Pons (tissue), 1 donor: ENCODE data around the gene QPCT.
"Not testable (repeated sequence)": the region's sequence is repeated elsewhere in the genome, so short reads cannot be mapped to it uniquely, and the experiment has no call there.

Source experiments
- DNase-seq: peaks from one replicate; pipeline ENCODE4 v3.0.0-alpha.2; 2016; ENCODE audit warnings: low spot score

The QPCT gene

GRCh38 chr2:37358466-37358865 is 14.0 kb downstream of the QPCT start:
- no peak for DNase-seq

GRCh38 chr2:37361216-37361815 is 16.9 kb downstream of the QPCT start:
- DNase-seq: no peak

- no peak for DNase-seq
These were observed 17.7 kb downstream of the QPCT start for GRCh38 chr2:37361994-37362698.

- DNase-seq: no peak
These were observed 19.9 kb downstream of the QPCT start for GRCh38 chr2:37364351-37364750.

- no peak for DNase-seq
These were observed 21.2 kb downstream of the QPCT start for GRCh38 chr2:37365669-37366068.

GRCh38 chr2:37366773-37367172 is 22.3 kb downstream of the QPCT start:
- no peak for DNase-seq

- DNase-seq: no peak
These were observed 22.9 kb downstream of the QPCT start for GRCh38 chr2:37367310-37367709.

GRCh38 chr2:37367984-37368383 is 23.6 kb downstream of the QPCT start:
- DNase-seq: no peak

GRCh38 chr2:37370666-37371065 is 26.2 kb downstream of the QPCT start:
- no peak for DNase-seq

GRCh38 chr2:37372000-37372399 is 27.6 kb downstream of the QPCT start:
- DNase-seq: no peak

- DNase-seq: no peak
These were observed 31.4 kb downstream of the QPCT start for GRCh38 chr2:37375741-37376288.

- DNase-seq: no peak
These were observed 32.2 kb downstream of the QPCT start for GRCh38 chr2:37376421-37377186.

- no peak for DNase-seq
These were observed 32.7 kb downstream of the QPCT start for GRCh38 chr2:37377187-37377532.

GRCh38 chr2:37378411-37378810 is 34.0 kb downstream of the QPCT start:
- DNase-seq: no peak

- no peak for DNase-seq
These were observed 35.5 kb downstream of the QPCT start for GRCh38 chr2:37379881-37380296.

GRCh38 chr2:37380787-37381186 is 36.4 kb downstream of the QPCT start:
- DNase-seq: not testable (repeated sequence)

- DNase-seq: not testable (repeated sequence)
These were observed 39.8 kb downstream of the QPCT start for GRCh38 chr2:37384261-37384660.

- DNase-seq: no peak
These were observed 42.9 kb downstream of the QPCT start for GRCh38 chr2:37387148-37387835.

GRCh38 chr2:37388074-37388473 is 43.6 kb downstream of the QPCT start:
- DNase-seq: no peak

- DNase-seq: no peak
These were observed 45.0 kb downstream of the QPCT start for GRCh38 chr2:37389395-37389794.

- peak; percentile 32 for DNase-seq
These were observed 45.7 kb downstream of the QPCT start for GRCh38 chr2:37389989-37390765.

- DNase-seq: no peak
These were observed 46.3 kb downstream of the QPCT start for GRCh38 chr2:37390777-37391176.
